Measurements from ENCODE around the gene SBDS.

DNA sequence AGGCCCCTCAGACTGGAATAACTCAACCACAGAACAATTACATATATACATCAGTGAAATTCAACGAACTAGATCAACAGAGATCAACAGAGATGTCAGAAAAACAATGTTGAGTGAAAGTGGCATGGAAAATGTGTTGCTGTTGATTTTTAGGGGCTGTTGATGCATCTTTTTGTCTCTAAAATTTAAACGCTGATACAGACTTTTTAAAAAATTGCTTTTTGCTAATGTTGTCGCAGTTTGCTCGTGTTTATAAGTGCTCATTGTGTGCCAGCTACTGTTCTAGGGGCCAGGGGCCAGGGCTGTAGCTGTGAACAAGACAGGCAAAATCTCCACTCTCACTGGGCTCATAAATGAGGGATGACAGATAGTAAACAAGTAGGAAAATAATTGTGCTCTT, 56.1 kb downstream of the SBDS start:
- TF ChIP-seq, protein P1, sequence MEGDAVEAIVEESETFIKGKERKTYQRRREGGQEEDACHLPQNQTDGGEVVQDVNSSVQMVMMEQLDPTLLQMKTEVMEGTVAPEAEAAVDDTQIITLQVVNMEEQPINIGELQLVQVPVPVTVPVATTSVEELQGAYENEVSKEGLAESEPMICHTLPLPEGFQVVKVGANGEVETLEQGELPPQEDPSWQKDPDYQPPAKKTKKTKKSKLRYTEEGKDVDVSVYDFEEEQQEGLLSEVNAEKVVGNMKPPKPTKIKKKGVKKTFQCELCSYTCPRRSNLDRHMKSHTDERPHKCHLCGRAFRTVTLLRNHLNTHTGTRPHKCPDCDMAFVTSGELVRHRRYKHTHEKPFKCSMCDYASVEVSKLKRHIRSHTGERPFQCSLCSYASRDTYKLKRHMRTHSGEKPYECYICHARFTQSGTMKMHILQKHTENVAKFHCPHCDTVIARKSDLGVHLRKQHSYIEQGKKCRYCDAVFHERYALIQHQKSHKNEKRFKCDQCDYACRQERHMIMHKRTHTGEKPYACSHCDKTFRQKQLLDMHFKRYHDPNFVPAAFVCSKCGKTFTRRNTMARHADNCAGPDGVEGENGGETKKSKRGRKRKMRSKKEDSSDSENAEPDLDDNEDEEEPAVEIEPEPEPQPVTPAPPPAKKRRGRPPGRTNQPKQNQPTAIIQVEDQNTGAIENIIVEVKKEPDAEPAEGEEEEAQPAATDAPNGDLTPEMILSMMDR (IDR thresholded peaks at IDR 0.05) = no peak
- no peak for TF ChIP-seq POLR2A (IDR thresholded peaks at IDR 0.05)

All from right lobe of liver (tissue), 4 donors.